GM13976 (cell line): ENCODE results near the gene SHANK2.

ENCODE experiments used
- DNase-seq: peaks from one replicate; pipeline ENCODE4 v3.0.0; 2012; ENCODE audit warnings: low spot score
- in situ Hi-C: fragments of 300-500 bp; cut with MboI; formaldehyde crosslinking; loops from one replicate; pipeline ENCODE4 v1.12.0; 2022; ENCODE audit warnings: low sequenced_read_pairs, mixed read lengths, inconsistent platforms; ENCODE audit not compliant: unreplicated experiment
- TF ChIP-seq, protein P1 (sequence below): IDR thresholded peaks from 2 replicates; pipeline ENCODE4 v1.5.1; 2012; ENCODE audit warnings: borderline replicate concordance, mild to moderate bottlenecking; ENCODE audit not compliant: insufficient read depth; ENCODE audit errors: extremely low read depth, missing control alignments, control extremely low read depth

SHANK2 gene

GRCh38 chr11:71252269-71252769, at the start of gene SHANK2:
Gene SHANK2 (minus strand): TSS chr11:71252577. CDS start chr11:71147326, 105,251 bp downstream.
- DNase-seq: no peak
- in situ Hi-C loops: no loop called here
- TF ChIP-seq, protein P1, sequence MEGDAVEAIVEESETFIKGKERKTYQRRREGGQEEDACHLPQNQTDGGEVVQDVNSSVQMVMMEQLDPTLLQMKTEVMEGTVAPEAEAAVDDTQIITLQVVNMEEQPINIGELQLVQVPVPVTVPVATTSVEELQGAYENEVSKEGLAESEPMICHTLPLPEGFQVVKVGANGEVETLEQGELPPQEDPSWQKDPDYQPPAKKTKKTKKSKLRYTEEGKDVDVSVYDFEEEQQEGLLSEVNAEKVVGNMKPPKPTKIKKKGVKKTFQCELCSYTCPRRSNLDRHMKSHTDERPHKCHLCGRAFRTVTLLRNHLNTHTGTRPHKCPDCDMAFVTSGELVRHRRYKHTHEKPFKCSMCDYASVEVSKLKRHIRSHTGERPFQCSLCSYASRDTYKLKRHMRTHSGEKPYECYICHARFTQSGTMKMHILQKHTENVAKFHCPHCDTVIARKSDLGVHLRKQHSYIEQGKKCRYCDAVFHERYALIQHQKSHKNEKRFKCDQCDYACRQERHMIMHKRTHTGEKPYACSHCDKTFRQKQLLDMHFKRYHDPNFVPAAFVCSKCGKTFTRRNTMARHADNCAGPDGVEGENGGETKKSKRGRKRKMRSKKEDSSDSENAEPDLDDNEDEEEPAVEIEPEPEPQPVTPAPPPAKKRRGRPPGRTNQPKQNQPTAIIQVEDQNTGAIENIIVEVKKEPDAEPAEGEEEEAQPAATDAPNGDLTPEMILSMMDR: no peak

DNA sequence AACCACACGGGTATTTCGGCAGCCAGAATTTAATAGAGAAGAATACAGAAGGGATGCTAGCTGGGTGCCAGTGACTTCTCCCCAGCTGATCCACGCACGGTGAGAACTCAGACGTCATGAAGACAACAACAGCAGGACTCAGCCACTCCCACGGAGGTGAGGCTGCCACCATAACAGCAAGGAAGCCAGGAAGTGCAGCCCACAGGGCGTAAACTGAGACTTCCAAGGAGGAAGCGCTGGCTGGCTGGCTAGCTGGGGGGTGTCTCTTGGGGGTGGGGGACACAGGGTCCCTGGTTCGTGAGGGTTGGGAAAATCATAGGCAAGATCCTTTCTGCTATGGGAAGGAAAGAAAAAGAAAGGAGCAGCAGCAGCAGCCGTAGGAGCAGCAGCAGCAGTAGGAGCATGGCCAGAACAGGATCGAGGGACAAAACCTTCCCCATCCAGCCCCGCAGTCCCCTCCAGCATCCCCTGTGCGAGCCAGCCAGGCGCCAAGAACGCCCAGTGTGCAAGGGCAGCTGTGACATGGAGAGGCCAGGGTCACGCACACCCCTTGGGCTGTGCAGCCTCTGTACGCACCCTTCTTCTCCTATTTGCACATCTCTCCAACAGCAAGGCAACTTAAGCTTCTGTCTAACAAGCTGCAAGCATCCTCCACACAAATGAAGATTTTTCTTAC, 49.6 kb upstream of the SHANK2 start:
- in situ Hi-C loops: no loop called here
- TF ChIP-seq, protein P1: no peak
- peak; percentile 28 for DNase-seq

DNA sequence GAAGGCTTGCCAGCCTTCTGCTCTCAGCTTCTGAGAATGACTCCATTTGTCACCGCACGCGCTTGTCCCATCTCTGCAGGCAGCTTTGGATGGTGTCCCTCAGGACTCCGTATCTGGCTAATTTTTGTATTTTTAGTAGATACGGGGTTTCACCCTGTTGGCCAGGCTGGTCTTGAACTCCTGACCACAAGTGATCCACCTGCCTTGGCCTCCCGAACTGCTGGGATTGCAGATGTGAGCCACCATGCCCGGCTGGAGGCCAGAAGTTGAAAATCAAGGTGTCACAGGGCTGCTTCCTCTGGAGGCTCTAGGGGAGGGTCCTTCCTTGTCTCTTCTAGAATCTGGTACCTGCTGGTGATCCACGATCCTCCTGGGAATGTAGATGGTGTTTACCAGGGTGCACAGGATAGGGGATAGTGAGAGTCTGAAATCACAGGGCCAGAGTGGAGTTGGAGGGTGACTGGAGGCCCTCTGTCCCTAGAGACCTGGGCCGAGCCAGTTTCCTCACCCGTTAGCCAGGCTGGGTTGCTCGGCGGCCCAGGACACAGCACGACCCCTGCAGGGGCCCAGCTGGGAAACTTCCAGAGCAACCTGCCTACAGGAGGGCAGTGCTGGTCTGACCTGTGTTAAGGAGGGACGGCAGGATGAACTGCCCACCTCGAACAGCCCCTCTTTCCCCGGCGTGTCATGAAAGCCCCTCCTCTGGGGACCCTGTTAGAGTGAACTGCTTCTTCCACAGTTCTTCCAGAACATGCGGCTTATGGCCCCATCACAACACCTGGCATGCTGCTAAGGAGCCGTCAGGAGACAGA, 48.9 kb upstream of the SHANK2 start:
- TF ChIP-seq, protein P1: no peak
- peak; percentile 9 for DNase-seq
- in situ Hi-C loops: no loop called here

- TF ChIP-seq, protein P1: no peak
- no peak for DNase-seq
- in situ Hi-C loops: no loop called here
These were observed 47.8 kb upstream of the SHANK2 start for GRCh38 chr11:71300187-71300586.

- DNase-seq: no peak
- TF ChIP-seq, protein P1: no peak
- in situ Hi-C loops: no loop called here
These were observed 46.4 kb upstream of the SHANK2 start for GRCh38 chr11:71298761-71299181.

DNA sequence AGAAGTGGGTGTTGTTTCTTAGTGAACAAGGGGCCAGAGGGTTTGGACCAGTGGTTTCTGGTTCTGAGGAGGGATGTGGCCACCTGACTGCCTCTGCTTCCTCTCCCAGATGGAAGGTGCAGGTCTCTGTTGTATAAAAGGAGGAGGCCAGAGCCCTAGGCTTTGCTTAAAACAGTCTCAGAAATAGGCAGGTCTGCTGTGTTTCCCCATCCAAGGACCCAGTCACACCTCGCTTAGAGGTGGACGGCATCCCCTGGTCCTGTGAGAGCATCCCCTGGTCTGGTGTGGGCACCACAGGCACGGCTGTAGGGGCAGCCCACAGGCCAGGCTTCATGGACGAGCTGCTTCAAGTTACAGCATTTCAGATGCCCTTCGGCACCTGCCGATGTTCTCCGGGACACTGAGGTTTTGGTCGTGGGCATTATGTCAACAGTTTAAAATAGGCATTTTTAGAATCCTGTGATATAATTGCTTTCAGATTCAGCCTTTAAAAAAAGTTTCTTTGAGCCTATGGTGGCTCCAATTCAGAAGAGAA, 45.7 kb upstream of the SHANK2 start:
- TF ChIP-seq, protein P1: no peak
- in situ Hi-C loops: no loop called here

More for the DNA sequence above, 45.7 kb upstream of the SHANK2 start:
- no peak for DNase-seq
